Suprapubic skin (tissue), 4 donors: Measurements from ENCODE around the gene RARG. TPM values are rescaled to one million over a fixed set of nuclear protein-coding genes. Genes with fewer than 3 reads are reported as not detected.
"Not testable (repeated sequence)": the region's sequence is repeated elsewhere in the genome, so short reads cannot be mapped to it uniquely, and the experiment has no call there.

Experiments
- DNase-seq, 2 donors: peaks; one replicate each; pipeline ENCODE4 v3.0.0-alpha.2; 2019; ENCODE audit warnings: low spot score in 2 of 2
- H3K27ac ChIP-seq: fragments of 200-600 bp; sonication (generic); one replicate; pipeline ENCODE4 v1.5.1; 2019
- H3K27me3 ChIP-seq: fragments of 200-600 bp; sonication (generic); one replicate; pipeline ENCODE4 v1.5.1; 2019
- H3K36me3 ChIP-seq: fragments of 200-600 bp; sonication (generic); one replicate; pipeline ENCODE4 v1.5.1; 2019
- H3K4me1 ChIP-seq: fragments of 200-600 bp; sonication (generic); one replicate; pipeline ENCODE4 v1.5.1; 2019
- H3K4me3 ChIP-seq: fragments of 200-600 bp; sonication (generic); one replicate; pipeline ENCODE4 v1.5.1; 2019; ENCODE audit warnings: mild to moderate bottlenecking
- H3K9me3 ChIP-seq: fragments of 200-600 bp; sonication (generic); one replicate; pipeline ENCODE4 v1.5.1; 2019
- CTCF ChIP-seq, 2 donors: fragments of 200-600 bp in 1 of 2; fragments of 450-650 bp in 1 of 2; sonication (generic) in 1 of 2; IDR thresholded peaks; one replicate each; pipeline ENCODE4 v1.5.1; 2016 to 2019; ENCODE audit warnings: antibody characterized with exemption in 2 of 2, mild to moderate bottlenecking in 1 of 2, moderate library complexity in 1 of 2
- EP300 ChIP-seq: sonication (generic); formaldehyde crosslinking; IDR thresholded peaks from one replicate; pipeline ENCODE4 v1.6.1; 2017; ENCODE audit warnings: antibody characterized with exemption
- POLR2A ChIP-seq, 2 donors: fragments of 450-650 bp; IDR thresholded peaks; one replicate each; pipeline ENCODE4 v1.6.1; 2017; ENCODE audit warnings: antibody characterized with exemption in 2 of 2, mild to moderate bottlenecking in 2 of 2, moderate library complexity in 2 of 2
- POLR2AphosphoS5 ChIP-seq, 3 donors: sonication (generic); formaldehyde crosslinking; IDR thresholded peaks; one replicate each; pipeline ENCODE4 v1.6.1; 2017; ENCODE audit warnings: antibody characterized with exemption in 3 of 3
- WGBS: methylation state at CpG from one replicate; pipeline ENCODE4 v1.1.5; 2018; 5-methylcytosine and 5-hydroxymethylcytosine counted together
- total RNA-seq, 4 donors: library from RNA; depleted of rRNA; stranded (reverse); fragments of >200 nt; gene quantifications; one replicate each; pipeline ENCODE4 v1.1.0, GENCODE V29; 2016

Gene RARG
- total RNA-seq, 4 donors from 2014 or later: 140 to 198 (median 172) TPM

DNA sequence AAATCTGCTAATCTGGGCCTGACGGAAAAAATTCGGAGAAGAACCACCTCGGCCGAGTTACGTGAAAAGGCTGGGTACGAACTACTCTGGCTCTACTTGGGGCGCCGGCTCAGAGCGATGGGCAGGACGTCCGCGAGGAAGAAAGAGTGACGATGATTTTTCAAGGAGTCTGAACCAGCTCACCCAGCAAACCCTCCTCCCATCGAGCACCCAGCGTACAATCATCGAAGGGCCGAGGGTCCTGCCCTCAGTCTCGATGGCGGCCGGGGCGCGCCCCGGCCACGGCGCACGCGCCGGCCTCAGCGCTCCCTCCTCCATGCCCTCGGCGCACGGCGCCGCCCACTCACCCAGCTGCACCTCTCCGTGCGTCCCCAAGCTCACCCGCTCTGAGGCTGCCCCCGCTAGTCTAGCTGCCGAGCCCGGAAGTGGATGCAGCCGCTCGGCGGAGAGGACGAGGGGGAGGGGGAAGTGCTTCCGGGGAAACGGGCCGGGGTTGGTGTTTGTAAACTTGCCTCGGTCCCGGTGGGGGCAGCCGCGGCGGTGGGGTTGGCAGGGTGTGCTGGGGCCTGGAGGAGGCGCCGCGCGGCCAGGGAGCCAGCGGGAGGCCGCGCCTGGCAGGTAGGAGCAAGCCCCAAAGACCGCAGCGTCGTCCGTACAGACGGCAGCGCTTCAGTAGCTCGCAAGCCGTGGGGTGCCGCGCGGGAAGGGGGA lies 51.6 kb downstream of the RARG start, which contains the start of the genes CSAD and ZNF740:
TSS of gene CSAD (minus strand) at position 706 of the 711 bp plus-strand sequence. CDS start 7,455 bp downstream, outside the sequence.
TSS of gene ZNF740 (plus strand) at position 503 of the 711 bp plus-strand sequence. CDS start 1,262 bp downstream, outside the sequence.
- peak within 1 kb of the TSS; percentile 61 for H3K4me3 ChIP-seq
- TF ChIP-seq POLR2A (IDR thresholded peaks at IDR 0.05): peak; percentile 17 to 48
- no peak for TF ChIP-seq CTCF (IDR thresholded peaks at IDR 0.05)
- peak in 2 of 3 donors; percentile 53 to 59 for TF ChIP-seq POLR2AphosphoS5 (IDR thresholded peaks at IDR 0.05)
- WGBS: 2% methylated on average over 13 of the region's 70 CpGs
- peaks cover 49% of the 10 kb centered on the region for H3K4me1 ChIP-seq
- DNase-seq: peak; percentile 98
- H3K27ac ChIP-seq: peak within 1 kb of the TSS; percentile 88
- H3K27me3 ChIP-seq: no peaks in the 10 kb centered on the region
- no peaks in the 10 kb centered on the region for H3K9me3 ChIP-seq
- peaks cover 27% of the 10 kb centered on the region for H3K36me3 ChIP-seq

GRCh38 chr12:53179687-53180219 lies 52.3 kb downstream of the RARG start:
- H3K9me3 ChIP-seq: no peaks in the 10 kb centered on the region
- no peaks in the 10 kb centered on the region for H3K27me3 ChIP-seq
- H3K27ac ChIP-seq: peak overlapping the region; percentile 88
- H3K36me3 ChIP-seq: peaks cover 21% of the 10 kb centered on the region
- TF ChIP-seq EP300: no peak
- H3K4me3 ChIP-seq: peak overlapping the region; percentile 61
- WGBS: 17% methylated on average over 12 of the region's 12 CpGs
- peaks cover 49% of the 10 kb centered on the region for H3K4me1 ChIP-seq
- DNase-seq: no peak

GRCh38 chr12:53178803-53179202 lies 53.2 kb downstream of the RARG start:
- not testable (repeated sequence) for H3K27me3 ChIP-seq, H3K9me3 ChIP-seq, H3K27ac ChIP-seq, H3K4me3 ChIP-seq, DNase-seq
- peaks cover 42% of the 10 kb centered on the region for H3K4me1 ChIP-seq
- peaks cover 12% of the 10 kb centered on the region for H3K36me3 ChIP-seq
- 89% methylated on average over 14 of the region's 14 CpGs for WGBS

GRCh38 chr12:53177447-53177846 lies 54.6 kb downstream of the RARG start:
- DNase-seq, H3K27ac ChIP-seq, H3K27me3 ChIP-seq, H3K9me3 ChIP-seq, H3K4me3 ChIP-seq, H3K36me3 ChIP-seq: not testable (repeated sequence)
- WGBS: 94% methylated on average over 6 of the region's 6 CpGs
- H3K4me1 ChIP-seq: peaks cover 29% of the 10 kb centered on the region

GRCh38 chr12:53176750-53177149 lies 55.3 kb downstream of the RARG start:
- Histone ChIP-seq H3K4me1 (peaks cover 22% of the 10 kb centered on the region), H3K27me3 (no peaks in the 10 kb centered on the region), H3K27ac (no peak overlapping the region), H3K36me3 (peaks cover 1% of the 10 kb centered on the region), H3K9me3 (no peaks in the 10 kb centered on the region), H3K4me3 (no peak overlapping the region)
- peak in 1 of 2 donors; percentile 1 for DNase-seq
- TF ChIP-seq POLR2A (IDR thresholded peaks at IDR 0.05) (no peak), EP300 (no peak), POLR2AphosphoS5 (IDR thresholded peaks at IDR 0.05) (no peak), CTCF (IDR thresholded peaks at IDR 0.05) (no peak)
- 94% methylated on average over 3 of the region's 3 CpGs for WGBS

DNA sequence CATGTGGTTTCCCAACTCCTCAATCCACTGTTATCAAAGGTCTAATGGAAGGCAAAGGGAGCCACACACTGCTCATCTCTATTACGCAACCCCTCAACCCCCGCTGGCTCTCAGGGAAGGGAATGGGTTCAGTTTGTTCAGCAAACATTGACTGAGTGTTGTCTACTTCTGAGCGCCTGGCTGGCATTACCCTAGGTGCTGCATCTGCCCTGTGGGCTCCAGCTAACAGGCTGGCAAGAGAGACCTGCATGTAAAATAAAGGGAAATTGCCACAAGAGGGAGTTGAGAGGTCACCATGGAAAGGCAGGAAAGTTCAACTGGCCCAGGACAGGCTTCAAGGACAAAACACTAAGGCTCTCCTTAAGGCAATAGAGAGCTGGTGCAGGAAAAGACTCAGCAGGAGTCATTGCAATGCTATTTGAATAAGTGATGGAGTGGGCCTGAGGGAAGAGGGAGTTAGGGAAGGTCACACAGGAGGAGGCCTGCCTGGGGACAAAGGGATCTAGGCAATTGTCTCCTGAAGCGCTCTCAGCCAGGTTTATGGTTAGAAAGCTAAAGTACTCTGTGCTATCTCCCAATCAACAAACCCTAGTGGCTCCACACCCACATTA lies 57.0 kb downstream of the RARG start:
- peaks cover 13% of the 10 kb centered on the region for H3K4me1 ChIP-seq
- H3K27me3 ChIP-seq: no peaks in the 10 kb centered on the region
- DNase-seq: no peak
- H3K36me3 ChIP-seq: peaks cover 16% of the 10 kb centered on the region
- no peaks in the 10 kb centered on the region for H3K9me3 ChIP-seq
- H3K27ac ChIP-seq: no peak overlapping the region
- no peak overlapping the region for H3K4me3 ChIP-seq
- TF ChIP-seq POLR2AphosphoS5 (IDR thresholded peaks at IDR 0.05): no peak
- no peak for TF ChIP-seq EP300
- TF ChIP-seq CTCF (IDR thresholded peaks at IDR 0.05): no peak
- no peak for TF ChIP-seq POLR2A (IDR thresholded peaks at IDR 0.05)
- 76% methylated on average over 4 of the region's 4 CpGs for WGBS
